Activated CD8-positive, alpha-beta memory T cell treated with anti-CD3 and anti-CD28 coated beads for 48 hours (primary cell): ENCODE measurements around the gene PTPRJ.

ENCODE experiments used
- DNase-seq, 3 experiments: peaks; one replicate each; pipeline ENCODE4 v3.0.0-alpha.2; 2020; ENCODE audit warnings: low read depth in 2 of 3, low spot score in 2 of 3

The PTPRJ gene

GRCh38 chr11:48090174-48090573 lies 109.8 kb downstream of the PTPRJ start:
- DNase-seq = no peak

GRCh38 chr11:48091426-48092102 lies 111.2 kb downstream of the PTPRJ start:
- DNase-seq = no peak

GRCh38 chr11:48093323-48093722 lies 113.0 kb downstream of the PTPRJ start:
- no peak for DNase-seq

GRCh38 chr11:48093795-48094642 lies 113.7 kb downstream of the PTPRJ start:
- no peak for DNase-seq

GRCh38 chr11:48094643-48095339 lies 114.4 kb downstream of the PTPRJ start:
- DNase-seq = no peak

- DNase-seq = no peak
Measured at GRCh38 chr11:48095779-48096470, 115.6 kb downstream of the PTPRJ start.

- no peak for DNase-seq
Measured at GRCh38 chr11:48096588-48097525, 116.5 kb downstream of the PTPRJ start.

- no peak for DNase-seq
Measured at GRCh38 chr11:48098024-48098423, 117.7 kb downstream of the PTPRJ start.

- no peak for DNase-seq
Measured at GRCh38 chr11:48099916-48100446, 119.6 kb downstream of the PTPRJ start.

GRCh38 chr11:48101044-48101733 lies 120.8 kb downstream of the PTPRJ start:
- DNase-seq = no peak

- DNase-seq = no peak
Measured at GRCh38 chr11:48101958-48102357, 121.6 kb downstream of the PTPRJ start.

GRCh38 chr11:48103621-48104567 lies 123.5 kb downstream of the PTPRJ start:
- no peak for DNase-seq

GRCh38 chr11:48104568-48104924 lies 124.2 kb downstream of the PTPRJ start:
- no peak for DNase-seq

- DNase-seq = no peak
Measured at GRCh38 chr11:48105096-48105990, 125.0 kb downstream of the PTPRJ start.

- no peak for DNase-seq
Measured at GRCh38 chr11:48106166-48106565, 125.8 kb downstream of the PTPRJ start.

- DNase-seq = peak in 1 of 3 experiments; percentile 20
Measured at GRCh38 chr11:48107188-48107704, 126.9 kb downstream of the PTPRJ start.
